DLD1 (cell line): ENCODE measurements around the gene USP24.

Source experiments
- in situ Hi-C: cut with HindIII; loops from 2 replicates; pipeline ENCODE4 v1.10.0; 2017; ENCODE audit warnings: low sequenced_read_pairs

Gene USP24, protein sequence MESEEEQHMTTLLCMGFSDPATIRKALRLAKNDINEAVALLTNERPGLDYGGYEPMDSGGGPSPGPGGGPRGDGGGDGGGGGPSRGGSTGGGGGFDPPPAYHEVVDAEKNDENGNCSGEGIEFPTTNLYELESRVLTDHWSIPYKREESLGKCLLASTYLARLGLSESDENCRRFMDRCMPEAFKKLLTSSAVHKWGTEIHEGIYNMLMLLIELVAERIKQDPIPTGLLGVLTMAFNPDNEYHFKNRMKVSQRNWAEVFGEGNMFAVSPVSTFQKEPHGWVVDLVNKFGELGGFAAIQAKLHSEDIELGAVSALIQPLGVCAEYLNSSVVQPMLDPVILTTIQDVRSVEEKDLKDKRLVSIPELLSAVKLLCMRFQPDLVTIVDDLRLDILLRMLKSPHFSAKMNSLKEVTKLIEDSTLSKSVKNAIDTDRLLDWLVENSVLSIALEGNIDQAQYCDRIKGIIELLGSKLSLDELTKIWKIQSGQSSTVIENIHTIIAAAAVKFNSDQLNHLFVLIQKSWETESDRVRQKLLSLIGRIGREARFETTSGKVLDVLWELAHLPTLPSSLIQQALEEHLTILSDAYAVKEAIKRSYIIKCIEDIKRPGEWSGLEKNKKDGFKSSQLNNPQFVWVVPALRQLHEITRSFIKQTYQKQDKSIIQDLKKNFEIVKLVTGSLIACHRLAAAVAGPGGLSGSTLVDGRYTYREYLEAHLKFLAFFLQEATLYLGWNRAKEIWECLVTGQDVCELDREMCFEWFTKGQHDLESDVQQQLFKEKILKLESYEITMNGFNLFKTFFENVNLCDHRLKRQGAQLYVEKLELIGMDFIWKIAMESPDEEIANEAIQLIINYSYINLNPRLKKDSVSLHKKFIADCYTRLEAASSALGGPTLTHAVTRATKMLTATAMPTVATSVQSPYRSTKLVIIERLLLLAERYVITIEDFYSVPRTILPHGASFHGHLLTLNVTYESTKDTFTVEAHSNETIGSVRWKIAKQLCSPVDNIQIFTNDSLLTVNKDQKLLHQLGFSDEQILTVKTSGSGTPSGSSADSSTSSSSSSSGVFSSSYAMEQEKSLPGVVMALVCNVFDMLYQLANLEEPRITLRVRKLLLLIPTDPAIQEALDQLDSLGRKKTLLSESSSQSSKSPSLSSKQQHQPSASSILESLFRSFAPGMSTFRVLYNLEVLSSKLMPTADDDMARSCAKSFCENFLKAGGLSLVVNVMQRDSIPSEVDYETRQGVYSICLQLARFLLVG (N-terminal part only)

GRCh38 chr1:55215194-55216021 lies at the start of gene USP24:
Gene USP24 (minus strand): TSS chr1:55215364. CDS start chr1:55215113, 251 bp downstream.
- in situ Hi-C loops, result no loop called here

- in situ Hi-C loops, result loop anchor here (25.0 kb wide), 1 partner anchor 126 kb away; no protein-coding TSS in a partner anchor
These were observed 47.7 kb upstream of the USP24 start for GRCh38 chr1:55262822-55263221.

DNA sequence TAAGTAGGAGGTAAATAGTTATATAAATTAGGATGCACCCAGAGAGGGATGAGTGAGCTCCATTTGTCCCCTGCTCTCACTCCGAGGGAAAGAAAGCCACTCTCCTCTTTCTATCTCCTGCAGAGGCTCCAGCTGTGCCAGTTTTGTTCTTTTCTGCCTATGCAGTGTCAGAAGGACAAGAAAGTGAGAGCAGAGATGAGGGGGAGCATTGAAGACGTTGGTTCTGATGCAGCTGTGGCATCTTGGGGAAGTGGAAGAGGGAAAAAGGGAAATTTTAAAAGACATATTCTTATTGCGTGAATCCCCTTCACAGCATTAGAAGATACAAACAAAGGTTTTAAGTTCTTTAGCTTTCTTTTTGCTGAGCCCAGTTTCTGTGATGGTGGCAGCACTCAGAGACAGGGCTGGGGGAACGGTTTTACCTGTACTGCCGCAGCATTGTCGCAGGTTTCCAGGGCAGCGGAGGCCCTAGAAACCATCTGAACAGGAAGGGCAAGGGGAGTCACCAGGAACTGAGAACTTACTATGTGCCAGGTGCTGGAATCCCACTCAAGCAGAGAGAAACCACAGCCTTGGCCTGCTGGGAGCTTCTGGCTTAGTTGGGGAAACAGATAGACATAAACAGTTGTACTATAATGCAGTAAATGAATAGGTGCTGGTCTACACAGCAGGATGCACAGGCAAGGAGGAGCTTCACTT lies 44.9 kb upstream of the USP24 start:
- in situ Hi-C loops, result loop anchor here (25.0 kb wide), 1 partner anchor 123 kb away; no protein-coding TSS in a partner anchor

- in situ Hi-C loops, result loop anchor here (25.0 kb wide), 1 partner anchor 121 kb away; no protein-coding TSS in a partner anchor
These were observed 42.8 kb upstream of the USP24 start for GRCh38 chr1:55257958-55258357.

DNA sequence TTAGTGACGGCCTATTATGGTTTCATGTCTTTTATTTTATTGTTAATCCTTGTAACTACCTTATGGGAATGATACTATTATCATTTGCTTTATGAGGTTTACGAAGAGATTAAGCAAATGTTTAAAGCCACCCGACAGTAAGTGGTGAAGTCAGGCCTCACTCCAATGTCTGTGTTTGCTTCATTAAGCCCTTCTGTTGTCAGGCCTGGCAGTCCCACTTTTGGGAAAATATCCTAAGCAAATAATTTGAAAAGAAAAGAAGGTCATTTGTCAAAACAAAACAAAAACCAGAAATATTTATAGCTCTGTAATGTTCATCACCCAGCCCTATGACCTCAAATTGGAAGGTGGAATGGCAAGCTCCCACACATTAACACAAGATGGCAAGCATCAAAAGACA lies 40.7 kb upstream of the USP24 start:
- in situ Hi-C loops, result loop anchor here (25.0 kb wide), 1 partner anchor 119 kb away; no protein-coding TSS in a partner anchor

DNA sequence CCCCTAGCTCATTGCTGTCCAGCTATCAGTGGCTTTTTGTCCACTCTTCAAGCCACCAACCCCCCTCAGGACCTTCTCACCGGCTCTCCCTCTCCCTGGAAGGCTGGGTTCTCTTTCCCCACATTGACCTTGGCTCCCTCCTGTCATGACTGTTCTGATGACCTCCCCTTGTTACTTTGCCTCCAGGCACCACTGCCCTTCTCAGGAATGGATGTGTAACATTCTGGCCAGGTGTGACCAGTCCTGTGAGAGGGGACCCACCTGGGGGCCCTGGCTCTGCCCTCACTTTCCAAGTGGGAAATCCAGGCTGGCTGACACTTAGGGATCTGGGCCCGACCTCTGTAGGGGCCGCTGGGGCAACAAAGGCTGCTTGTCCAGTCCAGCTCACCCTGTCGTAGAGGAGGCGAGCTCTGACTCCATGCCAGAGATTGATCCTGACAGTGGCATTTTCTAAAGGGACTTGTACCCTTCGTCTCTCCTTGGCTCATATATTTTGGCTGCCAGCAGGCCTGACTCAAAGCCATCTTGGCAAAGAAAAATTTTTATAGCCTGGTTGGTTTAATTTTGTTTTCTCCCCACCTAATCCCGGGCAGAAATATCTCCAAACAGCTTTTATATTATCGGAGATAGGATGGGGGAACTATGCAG lies 37.9 kb upstream of the USP24 start:
- in situ Hi-C loops, result loop anchor here (25.0 kb wide), 1 partner anchor 116 kb away; no protein-coding TSS in a partner anchor

- in situ Hi-C loops, result loop anchor here (25.0 kb wide), 1 partner anchor 113 kb away; no protein-coding TSS in a partner anchor
These were observed 35.4 kb upstream of the USP24 start for GRCh38 chr1:55250399-55251075.

GRCh38 chr1:55249646-55250398 lies 34.7 kb upstream of the USP24 start:
- in situ Hi-C loops, result loop anchor here (25.0 kb wide), 1 partner anchor 113 kb away; no protein-coding TSS in a partner anchor

DNA sequence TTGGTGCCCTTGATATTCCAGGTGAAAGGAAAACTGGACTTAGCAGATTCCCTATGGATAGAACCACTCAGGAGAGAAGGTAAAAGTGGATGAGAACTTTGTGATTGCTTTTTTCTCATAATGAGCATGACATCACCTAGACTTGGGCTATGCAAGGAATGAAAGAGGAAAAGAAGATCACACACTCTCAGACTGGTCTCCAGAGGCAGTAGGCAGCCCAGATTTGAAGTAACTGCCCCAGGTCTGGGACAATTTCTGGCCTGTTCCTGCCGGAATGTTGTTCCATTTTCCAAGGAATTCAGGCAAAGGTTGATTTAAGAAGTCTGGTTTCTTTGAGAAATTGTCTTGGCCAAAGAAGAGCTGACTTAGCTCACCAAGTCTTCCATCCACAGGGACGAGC lies 31.7 kb upstream of the USP24 start:
- in situ Hi-C loops, result no loop called here

DNA sequence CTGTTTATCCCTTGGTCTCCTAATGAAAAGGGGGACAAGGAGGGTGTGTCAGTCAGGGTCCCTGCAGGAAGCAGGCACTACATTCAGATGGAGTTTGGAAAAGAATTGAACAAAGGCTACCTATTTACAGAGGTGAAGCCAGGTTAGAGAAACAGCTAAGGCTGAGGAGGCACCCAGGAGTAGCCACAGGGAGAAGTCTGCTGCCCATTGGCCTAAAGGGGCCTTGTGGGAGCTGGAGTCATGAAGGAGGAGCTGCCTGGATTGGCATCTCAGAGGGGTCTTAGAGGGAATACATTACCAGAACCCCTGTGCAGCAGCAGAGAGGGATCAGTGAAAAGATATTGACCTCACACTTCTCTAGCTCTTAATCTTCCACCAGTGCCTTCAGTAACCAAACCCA lies 31.2 kb upstream of the USP24 start:
- in situ Hi-C loops, result no loop called here

DNA sequence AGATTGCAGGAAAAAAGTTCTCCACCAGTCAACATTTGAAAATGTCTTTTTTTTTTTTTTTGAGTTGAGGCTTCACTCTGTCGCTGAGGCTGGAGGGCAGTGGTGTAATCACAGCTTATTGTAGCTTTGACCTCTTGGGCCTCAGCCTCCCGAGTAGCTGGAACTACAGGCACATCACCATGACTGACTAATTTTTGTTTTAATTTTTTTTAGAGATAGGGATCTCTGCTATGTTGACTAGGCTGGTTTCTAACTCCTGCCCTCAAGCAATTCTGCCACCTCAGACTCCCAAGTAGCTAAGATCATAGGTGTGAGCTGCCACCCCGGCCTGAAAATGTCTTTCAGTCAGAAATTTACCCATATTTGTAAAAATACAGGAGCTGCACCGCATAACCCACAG lies 30.6 kb upstream of the USP24 start:
- in situ Hi-C loops, result no loop called here

GRCh38 chr1:55244476-55245099 lies 29.4 kb upstream of the USP24 start:
- in situ Hi-C loops, result no loop called here

DNA sequence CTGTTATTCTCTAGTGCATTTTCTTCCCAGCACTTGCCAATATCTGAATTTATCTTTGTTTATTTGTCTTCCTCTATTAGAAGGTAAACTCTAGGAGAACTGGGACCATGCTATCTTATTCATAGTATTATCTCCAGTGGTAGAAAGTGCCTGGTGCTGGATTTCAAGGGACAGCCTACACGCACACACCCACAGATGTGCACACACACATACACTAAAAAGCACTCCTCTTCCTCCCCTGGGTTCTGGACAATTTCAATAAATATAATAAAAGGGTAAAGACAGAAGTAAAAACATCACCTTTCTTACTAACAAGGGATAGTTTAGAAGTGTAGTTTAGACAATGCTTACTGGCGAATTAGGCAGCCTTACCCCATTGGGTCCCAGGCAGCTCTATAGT lies 28.5 kb upstream of the USP24 start:
- in situ Hi-C loops, result no loop called here

DNA sequence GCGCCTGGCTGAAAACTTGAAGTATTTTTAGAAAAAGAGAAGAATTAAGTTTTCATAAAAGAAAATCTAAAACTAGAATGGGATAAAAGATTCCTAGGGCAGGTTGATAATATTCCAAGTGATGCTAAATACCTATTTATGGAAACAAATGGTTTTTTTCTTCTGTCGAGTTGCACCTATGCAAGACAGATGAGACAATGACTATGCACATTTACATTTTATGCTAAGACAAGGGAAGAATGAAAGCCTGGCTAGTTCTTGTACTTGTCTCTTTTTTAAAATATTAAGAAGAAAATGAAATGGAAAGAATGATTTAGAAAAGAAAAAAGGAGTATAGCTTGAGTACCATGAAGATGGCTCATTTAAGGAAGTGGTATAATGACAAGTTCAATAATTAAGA lies 24.4 kb upstream of the USP24 start:
- in situ Hi-C loops, result no loop called here

- in situ Hi-C loops, result no loop called here
These were observed 20.6 kb upstream of the USP24 start for GRCh38 chr1:55235722-55236121.

DNA sequence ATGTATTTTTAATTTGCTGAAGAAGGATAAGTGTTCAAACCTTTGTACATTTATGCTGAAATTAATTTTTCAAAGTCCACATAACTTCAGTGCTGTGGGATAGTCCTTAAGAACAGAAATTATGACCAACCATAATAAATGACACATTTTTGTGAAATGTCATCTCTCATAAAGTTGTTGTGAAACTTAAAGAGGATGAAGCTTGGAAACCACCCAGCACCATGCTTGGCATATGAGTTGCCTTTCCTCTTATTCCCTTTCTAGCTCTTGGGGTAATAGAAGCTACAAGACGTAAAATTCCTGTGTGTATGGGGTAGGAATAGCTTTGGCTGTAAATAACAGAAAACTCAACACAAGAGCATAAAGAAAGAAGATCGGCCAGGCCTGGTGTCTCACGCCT lies 18.9 kb upstream of the USP24 start:
- in situ Hi-C loops, result no loop called here
